ENCODE data around the gene FBXL13. TPM values are rescaled to one million over a fixed set of nuclear protein-coding genes. Genes with fewer than 3 reads are reported as not detected.
A peak's percentile ranks its signal among the peaks of the same experiment; 100 is the strongest.

Gene FBXL13
- total and polyA plus RNA-seq, 11 donors = 0.16 to 1.2 (median 0.41) TPM; not detected in 1

DNA sequence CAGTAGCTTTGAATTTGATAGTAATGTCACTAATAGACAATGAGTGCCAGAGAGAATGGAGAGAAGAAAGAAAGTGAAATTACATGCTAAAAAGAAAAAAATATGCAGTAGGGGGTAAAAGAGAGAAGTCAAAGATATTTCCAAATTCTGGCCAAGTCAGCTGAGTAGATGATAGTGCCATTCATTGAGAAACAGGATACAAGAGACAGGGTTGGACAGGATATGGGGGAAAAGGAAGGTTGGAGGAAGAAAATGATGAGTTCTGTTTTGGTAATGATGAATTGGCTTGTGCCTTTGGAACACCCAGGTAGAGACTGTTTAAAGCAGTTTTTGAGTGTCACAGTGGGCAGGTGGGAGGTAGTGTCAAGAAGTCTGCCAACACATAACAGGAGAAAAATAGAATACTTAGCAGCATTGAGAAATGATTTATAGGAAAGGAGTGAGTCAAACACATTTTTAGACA, 83.5 kb downstream of the FBXL13 start:
- Histone ChIP-seq H3K27me3 (no peaks in the 10 kb centered on the region), H3K36me3 (no peaks in the 10 kb centered on the region), H3K9me3 (no peaks in the 10 kb centered on the region), H3K4me1 (peaks cover 0 to 49% (median 2%) of the 10 kb centered on the region in 12 donors), H3K27ac (peak overlapping the region in 1 of 12 donors; percentile 69), H3K4me3 (no peak overlapping the region)
- ATAC-seq = no peak
- intact Hi-C loops (cut with DNase I) = loop anchor here in 2 of 10 donors (10.0 kb wide), 2 partner anchors 76 to 96 kb away; partner anchors contain the start of gene LRRC17 (in 1 of the 2)
- TF ChIP-seq, protein P1, sequence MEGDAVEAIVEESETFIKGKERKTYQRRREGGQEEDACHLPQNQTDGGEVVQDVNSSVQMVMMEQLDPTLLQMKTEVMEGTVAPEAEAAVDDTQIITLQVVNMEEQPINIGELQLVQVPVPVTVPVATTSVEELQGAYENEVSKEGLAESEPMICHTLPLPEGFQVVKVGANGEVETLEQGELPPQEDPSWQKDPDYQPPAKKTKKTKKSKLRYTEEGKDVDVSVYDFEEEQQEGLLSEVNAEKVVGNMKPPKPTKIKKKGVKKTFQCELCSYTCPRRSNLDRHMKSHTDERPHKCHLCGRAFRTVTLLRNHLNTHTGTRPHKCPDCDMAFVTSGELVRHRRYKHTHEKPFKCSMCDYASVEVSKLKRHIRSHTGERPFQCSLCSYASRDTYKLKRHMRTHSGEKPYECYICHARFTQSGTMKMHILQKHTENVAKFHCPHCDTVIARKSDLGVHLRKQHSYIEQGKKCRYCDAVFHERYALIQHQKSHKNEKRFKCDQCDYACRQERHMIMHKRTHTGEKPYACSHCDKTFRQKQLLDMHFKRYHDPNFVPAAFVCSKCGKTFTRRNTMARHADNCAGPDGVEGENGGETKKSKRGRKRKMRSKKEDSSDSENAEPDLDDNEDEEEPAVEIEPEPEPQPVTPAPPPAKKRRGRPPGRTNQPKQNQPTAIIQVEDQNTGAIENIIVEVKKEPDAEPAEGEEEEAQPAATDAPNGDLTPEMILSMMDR (IDR thresholded peaks at IDR 0.05) = no peak
- no peak for TF ChIP-seq POLR2A (IDR thresholded peaks at IDR 0.05)
- DNase-seq = no peak

- intact Hi-C loops (cut with DNase I) = loop anchor here in 2 of 10 donors (10.0 kb wide), 2 partner anchors 76 to 96 kb away; partner anchors contain the start of gene LRRC17 (in 1 of the 2)
- Histone ChIP-seq H3K4me1 (peaks cover 0 to 49% (median 2%) of the 10 kb centered on the region in 12 donors), H3K36me3 (no peaks in the 10 kb centered on the region), H3K27me3 (no peaks in the 10 kb centered on the region), H3K4me3 (no peak overlapping the region), H3K9me3 (no peaks in the 10 kb centered on the region), H3K27ac (peak overlapping the region in 1 of 12 donors; percentile 69)
- no peak for ATAC-seq
- no peak for TF ChIP-seq POLR2A (IDR thresholded peaks at IDR 0.05)
- TF ChIP-seq, protein P1 (IDR thresholded peaks at IDR 0.05) = no peak
- no peak for DNase-seq
- WGBS, 4 donors = 72 to 85% (median 82%) methylated on average over 2 of the region's 2 CpGs
Measured at GRCh38 chr7:102990642-102991041, 84.0 kb downstream of the FBXL13 start.

- Histone ChIP-seq H3K27ac (peak overlapping the region in 1 of 12 donors; percentile 27), H3K27me3 (no peaks in the 10 kb centered on the region), H3K9me3 (no peaks in the 10 kb centered on the region), H3K4me1 (peaks cover 0 to 49% (median 2%) of the 10 kb centered on the region in 12 donors), H3K4me3 (no peak overlapping the region), H3K36me3 (no peaks in the 10 kb centered on the region)
- TF ChIP-seq, protein P1 (IDR thresholded peaks at IDR 0.05) = no peak
- TF ChIP-seq POLR2A (IDR thresholded peaks at IDR 0.05) = no peak
- no peak for ATAC-seq
- 69 to 74% (median 72%) methylated on average over 6 of the region's 6 CpGs for WGBS, 4 donors
- no peak for DNase-seq
- intact Hi-C loops (cut with DNase I) = no loop called here
Measured at GRCh38 chr7:102988631-102989560, 85.7 kb downstream of the FBXL13 start.

GRCh38 chr7:102988088-102988487, 86.5 kb downstream of the FBXL13 start:
- 80 to 84% (median 83%) methylated on average over 2 of the region's 2 CpGs for WGBS, 4 donors
- peak overlapping the region in 1 of 12 donors; percentile 6 for H3K27ac ChIP-seq
- intact Hi-C loops (cut with DNase I) = no loop called here
- no peaks in the 10 kb centered on the region for H3K36me3 ChIP-seq
- H3K4me3 ChIP-seq = no peak overlapping the region
- no peak for TF ChIP-seq POLR2A (IDR thresholded peaks at IDR 0.05)
- TF ChIP-seq, protein P1 (IDR thresholded peaks at IDR 0.05) = no peak
- DNase-seq = no peak
- no peaks in the 10 kb centered on the region for H3K9me3 ChIP-seq
- no peaks in the 10 kb centered on the region for H3K27me3 ChIP-seq
- peaks cover 0 to 46% (median under 1%) of the 10 kb centered on the region in 12 donors for H3K4me1 ChIP-seq
- no peak for ATAC-seq
